Tibial nerve (tissue), 4 donors: Measurements from ENCODE around the gene KCNN4.

Source experiments
- CTCF ChIP-seq, 5 experiments: fragments of 200-600 bp in 3 of 5; fragments of 450-650 bp in 2 of 5; sonication (generic) in 3 of 5; IDR thresholded peaks; one replicate each; pipeline ENCODE4 v1.5.1; 2016 to 2019; ENCODE audit warnings: antibody characterized with exemption in 5 of 5, mild to moderate bottlenecking in 3 of 5, moderate library complexity in 2 of 5
- EP300 ChIP-seq, 2 donors: sonication (generic); formaldehyde crosslinking; IDR thresholded peaks; one replicate each; pipeline ENCODE4 v1.6.1; 2017; ENCODE audit warnings: antibody characterized with exemption in 2 of 2, mild to moderate bottlenecking in 1 of 2
- POLR2A ChIP-seq, 2 donors: fragments of 450-650 bp; IDR thresholded peaks; one replicate each; pipeline ENCODE4 v1.6.1; 2017; ENCODE audit warnings: antibody characterized with exemption in 2 of 2, mild to moderate bottlenecking in 2 of 2, moderate library complexity in 2 of 2

- no peak for TF ChIP-seq POLR2A (IDR thresholded peaks at IDR 0.05)
- TF ChIP-seq CTCF (IDR thresholded peaks at IDR 0.05), result no peak
- no peak for TF ChIP-seq EP300 (IDR thresholded peaks at IDR 0.05)
Measured at GRCh38 chr19:43748685-43749084, 32.1 kb downstream of the KCNN4 start.
